Measurements from ENCODE around the gene MANBA.
"Not testable (repeated sequence)": the region's sequence is repeated elsewhere in the genome, so short reads cannot be mapped to it uniquely, and the experiment has no call there.

Gene MANBA

GRCh38 chr4:102718833-102719575, 41.8 kb downstream of the MANBA start:
- DNase-seq = not testable (repeated sequence)

GRCh38 chr4:102717448-102718092, 43.2 kb downstream of the MANBA start:
- no peak for DNase-seq

GRCh38 chr4:102715057-102715456, 45.7 kb downstream of the MANBA start:
- DNase-seq = no peak

DNA sequence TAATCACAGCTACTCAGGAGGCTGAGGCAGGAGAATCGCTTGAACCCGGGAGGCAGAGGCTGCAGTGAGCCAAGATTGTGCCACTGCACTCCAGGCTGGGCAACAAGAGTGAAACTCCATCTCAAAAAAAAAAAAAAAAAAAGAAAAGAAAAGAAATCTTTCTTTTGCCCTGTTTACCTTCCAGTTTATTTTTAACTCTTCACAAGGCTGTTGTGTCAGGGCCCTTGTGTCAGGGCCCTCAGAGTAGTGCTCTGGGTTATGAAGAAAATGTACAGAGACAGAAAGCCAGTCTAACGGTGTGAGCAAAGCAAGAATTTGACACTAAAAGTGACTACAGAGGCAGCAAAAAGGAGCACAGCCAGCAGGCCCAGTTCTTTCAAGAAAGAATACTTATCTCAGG, 47.0 kb downstream of the MANBA start:
- not testable (repeated sequence) for DNase-seq

GRCh38 chr4:102713096-102713495, 47.7 kb downstream of the MANBA start:
- DNase-seq = no peak

DNA sequence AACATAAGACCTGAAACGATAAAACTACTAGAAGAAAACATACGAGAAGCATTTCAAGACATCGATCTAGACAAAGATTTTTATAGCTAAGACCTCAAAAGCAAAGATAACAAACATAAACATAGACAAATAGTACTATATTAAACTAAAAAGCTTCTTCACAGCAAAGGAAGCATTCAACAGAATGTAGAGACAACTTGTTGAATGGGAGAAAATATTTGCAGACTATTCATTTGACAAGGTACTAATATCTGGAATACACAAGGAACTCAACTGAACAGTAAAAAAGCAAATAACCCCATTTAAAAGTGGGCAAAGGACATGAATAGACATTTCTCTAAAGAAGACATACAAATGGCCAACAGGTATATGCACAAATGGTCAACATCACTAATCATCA, 49.8 kb downstream of the MANBA start:
- no peak for DNase-seq

- DNase-seq = not testable (repeated sequence)
Observed at GRCh38 chr4:102709060-102709459, 51.7 kb downstream of the MANBA start.

- DNase-seq = no peak
Observed at GRCh38 chr4:102707150-102707549, 53.6 kb downstream of the MANBA start.

DNA sequence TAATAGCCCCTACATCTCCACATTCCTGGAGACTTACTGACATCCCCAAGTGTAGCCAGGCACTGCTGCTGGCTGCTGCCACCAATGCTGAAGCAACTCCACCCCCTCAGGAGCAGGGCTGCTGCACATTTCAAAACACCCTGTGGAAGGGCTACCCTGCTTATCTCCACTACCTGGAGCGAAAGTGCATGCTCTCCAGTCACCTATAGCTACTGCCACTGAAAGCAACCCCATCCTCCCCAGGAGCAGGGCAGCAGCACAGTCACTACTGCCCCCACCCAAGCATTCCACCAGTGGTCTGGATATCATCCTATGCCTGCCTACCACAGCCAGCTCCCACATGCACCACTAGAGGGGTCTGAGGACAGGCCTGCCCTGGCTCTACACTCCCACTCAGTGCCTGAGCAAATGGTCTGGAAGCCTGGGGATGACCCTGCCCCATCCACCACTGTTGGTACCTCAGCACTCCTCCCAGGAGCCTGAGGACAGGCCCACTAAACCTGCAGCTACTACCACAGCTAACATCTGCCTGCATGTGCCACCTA, 55.3 kb downstream of the MANBA start:
- no peak for DNase-seq

DNA sequence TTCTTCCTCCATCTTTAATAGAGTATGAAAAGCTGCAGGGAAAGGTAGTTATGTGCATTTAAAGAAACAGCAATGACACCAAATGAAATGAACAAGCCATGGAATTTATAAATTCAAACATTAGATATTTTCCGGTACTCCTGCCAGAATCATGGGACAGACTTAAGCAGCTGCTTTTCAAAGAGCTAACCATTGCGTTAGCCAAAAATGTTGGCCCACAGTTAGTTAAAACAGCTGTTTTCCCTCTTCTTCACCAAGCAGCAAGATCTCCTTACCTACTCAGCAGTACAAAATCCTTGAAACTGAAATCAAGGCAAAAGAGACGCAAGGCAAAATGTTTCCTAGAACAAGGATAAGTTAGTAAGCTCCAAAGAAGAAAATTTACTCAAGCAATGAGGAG, 64.0 kb downstream of the MANBA start:
- no peak for DNase-seq

- DNase-seq = no peak
Observed at GRCh38 chr4:102694791-102695190, 66.0 kb downstream of the MANBA start.

GRCh38 chr4:102693861-102694260, 66.9 kb downstream of the MANBA start:
- DNase-seq = no peak

DNA sequence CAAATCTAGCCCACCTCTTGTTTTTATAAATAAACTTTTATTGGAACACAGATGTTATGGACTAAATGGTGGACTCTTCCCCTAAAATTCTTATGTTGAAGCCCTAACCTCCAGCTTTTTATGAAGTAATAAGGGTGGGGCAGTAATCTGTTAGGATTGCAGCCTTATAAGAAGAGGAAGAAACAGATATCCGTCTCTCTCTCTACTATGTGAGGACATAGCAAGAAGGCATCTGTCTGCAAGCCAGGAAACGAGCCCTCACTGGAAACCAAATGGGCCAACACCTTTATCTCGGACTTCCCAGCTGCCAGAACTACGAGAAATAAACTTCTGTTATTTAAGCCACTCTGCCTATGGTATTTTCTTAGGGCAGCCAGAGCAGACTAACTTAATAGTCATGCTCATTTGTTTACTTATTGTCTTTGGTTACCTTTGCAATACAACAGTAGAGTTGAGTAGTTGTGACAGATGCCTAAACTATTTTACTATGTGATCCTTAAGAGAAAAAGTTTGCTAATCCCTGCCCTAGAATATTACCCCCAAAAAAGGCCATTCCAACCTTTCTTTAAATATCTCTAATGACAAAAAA, 67.4 kb downstream of the MANBA start:
- no peak for DNase-seq

GRCh38 chr4:102692474-102692873, 68.3 kb downstream of the MANBA start:
- no peak for DNase-seq

DNA sequence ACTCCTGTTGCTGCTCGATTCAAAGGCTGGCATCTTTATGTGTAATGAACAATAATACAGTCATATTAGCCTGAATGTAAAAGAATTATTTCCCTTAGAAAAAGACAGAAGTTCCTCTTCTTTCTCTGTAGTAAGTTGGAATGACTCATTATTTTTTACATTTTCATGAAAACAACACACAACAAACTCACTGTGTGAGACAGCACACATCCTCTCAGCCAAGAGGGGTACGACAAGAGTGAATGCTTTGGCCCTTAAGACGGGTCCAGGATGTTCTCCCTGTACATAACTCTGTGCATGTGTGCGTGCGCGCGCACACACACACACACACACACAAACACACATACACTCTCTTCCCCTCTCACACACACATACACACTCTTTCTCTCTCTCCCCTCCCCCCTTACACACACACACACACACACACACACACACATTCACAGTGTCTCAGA, 72.8 kb downstream of the MANBA start:
- DNase-seq = no peak

- DNase-seq = no peak
Observed at GRCh38 chr4:102687373-102687981, 73.3 kb downstream of the MANBA start.

GRCh38 chr4:102685768-102686167, 75.0 kb downstream of the MANBA start:
- no peak for DNase-seq

GRCh38 chr4:102684610-102685052, 76.1 kb downstream of the MANBA start:
- no peak for DNase-seq

DNA sequence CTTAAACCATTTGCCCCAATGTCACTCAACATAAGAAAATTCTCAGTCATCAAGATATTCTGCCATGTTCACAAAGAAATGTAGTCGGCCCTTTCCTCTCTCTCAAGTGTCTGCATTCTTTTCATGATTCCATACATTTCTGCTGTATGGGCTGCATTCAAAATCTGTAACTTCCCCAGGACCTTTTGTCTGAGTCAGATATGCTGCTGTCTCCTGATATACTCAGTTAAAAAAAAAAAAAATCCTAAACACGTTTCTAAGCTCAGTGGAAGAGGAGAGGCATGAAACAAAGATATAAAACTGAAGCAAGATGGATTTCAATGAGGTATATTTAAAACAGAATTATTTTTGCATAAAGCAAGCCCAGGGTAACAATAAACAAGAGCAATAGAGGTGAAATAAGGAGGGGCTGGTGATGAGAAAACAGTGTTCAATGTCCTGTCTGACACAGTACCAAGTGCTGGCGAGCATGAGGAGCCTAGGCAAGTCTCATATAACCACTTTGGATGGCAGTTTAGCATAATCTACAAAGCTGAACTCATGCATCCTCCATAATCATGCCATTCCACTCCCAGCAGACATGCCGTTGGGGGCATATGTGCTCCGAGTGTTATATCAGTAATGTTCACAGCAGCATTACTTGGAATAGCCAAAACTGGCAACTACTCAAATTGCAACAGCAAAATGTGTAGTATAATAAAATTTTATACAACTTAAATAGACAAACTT, 76.7 kb downstream of the MANBA start:
- no peak for DNase-seq

DNA sequence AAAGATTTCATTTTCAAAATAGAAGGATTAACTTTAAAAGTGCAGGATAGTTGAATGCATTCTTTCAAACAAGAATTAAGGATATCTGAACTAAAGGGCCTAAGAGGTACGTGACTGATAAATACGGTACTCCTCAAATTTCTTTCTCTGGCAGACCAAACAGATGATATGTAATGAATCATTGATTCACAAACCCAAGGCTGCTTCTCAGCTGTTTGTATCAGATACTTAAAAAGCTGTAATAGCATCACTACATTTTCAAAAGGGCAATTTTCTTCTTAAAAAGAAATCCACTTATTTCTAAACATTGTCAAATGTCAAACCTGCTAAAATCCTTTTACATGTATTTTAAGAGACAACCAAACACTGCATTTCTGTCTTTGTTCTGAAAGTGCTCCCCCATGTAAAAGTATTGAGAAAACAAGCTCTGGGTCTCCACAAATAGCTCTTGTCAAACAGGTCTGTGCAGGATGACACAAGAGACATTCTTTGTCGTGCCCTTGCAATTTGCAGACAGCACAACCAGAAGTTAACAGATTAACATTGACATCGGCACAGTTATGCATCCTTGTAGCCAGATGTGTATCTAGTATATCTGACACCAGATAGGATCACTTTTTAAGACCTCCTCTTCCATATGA, 82.0 kb downstream of the MANBA start:
- no peak for DNase-seq

- no peak for DNase-seq
Observed at GRCh38 chr4:102678107-102678506, 82.7 kb downstream of the MANBA start.

DNA sequence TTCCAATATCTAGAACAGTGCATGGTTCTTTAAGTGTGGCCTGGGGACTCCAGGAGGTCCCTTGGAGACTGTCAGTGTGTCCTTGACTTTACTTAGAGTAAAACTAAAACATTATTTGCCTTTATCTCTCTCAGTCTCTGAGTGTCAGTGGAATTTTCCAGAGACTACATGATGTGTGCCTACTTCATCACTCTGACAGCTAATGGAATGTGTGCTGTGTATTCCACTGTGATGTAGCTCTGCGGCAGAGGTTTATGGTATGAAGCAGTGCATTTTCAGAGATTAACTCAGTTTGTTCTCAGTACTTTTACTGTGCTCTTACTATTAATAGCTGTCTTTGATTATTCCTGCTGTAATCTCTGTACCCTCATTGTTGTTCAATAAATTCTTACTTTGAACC, 85.6 kb downstream of the MANBA start:
- DNase-seq = no peak
